HUDEP-2 (cell line): Measurements from ENCODE around the gene YDJC.
"Not testable (repeated sequence)": the region's sequence is repeated elsewhere in the genome, so short reads cannot be mapped to it uniquely, and the experiment has no call there.

Experiments used
- DNase-seq, 76 experiments: peaks; one replicate each; lab custom pipeline; 2025; ENCODE audit not compliant: unreplicated experiment in 76 of 76; lab: John Stamatoyannopoulos, UW

YDJC gene

DNA sequence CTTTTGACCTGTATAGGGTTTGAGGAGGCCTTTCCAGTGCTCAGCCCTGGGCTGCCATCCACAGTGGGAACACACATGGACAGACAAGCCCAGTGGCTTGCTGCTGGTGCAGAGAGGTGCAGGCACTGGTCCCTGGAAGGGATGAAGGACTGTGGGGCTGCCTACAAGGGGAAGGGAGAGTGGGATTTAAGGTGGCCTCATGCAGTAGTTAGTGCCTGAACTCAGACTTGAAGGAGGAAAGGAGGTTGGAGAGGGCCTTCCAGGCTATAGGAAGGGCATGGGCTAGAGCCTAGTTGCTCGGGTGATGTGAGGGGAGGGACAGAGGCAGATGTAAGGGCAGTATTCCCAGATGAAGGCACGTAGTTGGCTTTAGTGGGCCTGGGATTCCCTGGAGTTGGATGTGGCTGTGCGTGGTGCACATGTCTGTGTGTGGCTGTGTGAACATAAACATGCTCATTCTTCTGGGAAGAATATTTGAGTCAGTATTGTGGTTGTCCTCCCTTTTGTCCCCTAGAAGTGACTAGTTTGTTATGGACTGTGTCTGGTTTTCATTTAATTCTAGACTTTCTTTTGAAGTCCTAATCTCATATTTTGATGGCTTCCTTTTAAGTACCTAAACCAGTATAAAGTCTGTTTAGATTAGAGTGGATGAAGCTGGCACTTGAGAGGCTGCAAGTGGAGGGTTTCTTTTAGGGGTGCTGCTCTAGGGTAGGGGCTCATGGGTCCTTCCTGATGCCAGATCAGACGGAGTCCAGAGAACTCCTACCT is 18.4 kb downstream of the YDJC start:
- DNase-seq: no peak

DNA sequence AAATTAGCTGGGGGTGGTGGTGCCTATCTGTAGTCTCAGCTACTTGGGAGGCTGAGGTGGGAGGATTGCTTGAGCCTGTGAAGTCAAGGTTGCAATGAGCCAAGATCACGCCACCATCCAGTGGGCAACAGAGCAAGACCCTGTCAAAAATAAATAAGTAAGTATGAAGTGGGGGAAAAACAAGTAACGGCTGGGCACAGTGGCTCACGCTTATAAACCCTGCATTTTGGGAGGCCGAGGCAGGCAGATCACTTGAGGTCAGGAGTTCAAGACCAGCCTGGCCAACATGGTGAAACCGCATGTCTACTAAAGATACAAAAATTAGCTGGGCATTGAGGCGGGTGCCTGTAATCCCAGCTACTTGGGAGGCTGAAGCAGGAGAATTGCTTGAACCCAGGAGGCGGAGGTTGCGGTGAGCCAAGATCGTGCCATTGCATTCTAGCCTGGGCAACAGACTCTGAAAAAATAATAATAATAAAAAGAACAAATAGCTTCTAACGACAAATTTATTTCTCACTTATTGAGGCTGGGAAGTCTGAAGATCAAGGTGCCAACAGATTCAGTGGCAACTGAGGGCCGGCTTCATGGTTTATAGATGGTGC is 20.2 kb downstream of the YDJC start:
- DNase-seq: not testable (repeated sequence)

DNA sequence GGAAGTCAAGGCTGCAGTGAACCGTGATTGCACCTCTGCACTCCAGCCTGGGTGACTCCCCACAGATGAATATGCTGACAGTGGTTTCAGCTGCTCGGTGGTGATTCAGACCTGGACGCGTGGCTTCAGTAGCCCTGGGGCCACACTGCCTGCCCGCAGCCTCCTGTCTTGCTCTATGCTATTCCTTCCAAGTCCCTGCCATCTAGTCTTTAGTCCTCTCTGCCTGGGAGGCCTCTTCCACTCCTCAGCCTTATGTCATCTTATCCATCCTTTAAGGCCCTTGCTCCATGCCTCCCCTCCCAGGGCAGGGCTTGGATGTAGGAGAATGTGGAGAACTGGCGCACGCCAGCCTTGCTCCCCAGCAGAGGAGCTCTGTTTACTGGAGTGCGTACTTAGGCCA is 23.0 kb downstream of the YDJC start:
- no peak for DNase-seq

DNA sequence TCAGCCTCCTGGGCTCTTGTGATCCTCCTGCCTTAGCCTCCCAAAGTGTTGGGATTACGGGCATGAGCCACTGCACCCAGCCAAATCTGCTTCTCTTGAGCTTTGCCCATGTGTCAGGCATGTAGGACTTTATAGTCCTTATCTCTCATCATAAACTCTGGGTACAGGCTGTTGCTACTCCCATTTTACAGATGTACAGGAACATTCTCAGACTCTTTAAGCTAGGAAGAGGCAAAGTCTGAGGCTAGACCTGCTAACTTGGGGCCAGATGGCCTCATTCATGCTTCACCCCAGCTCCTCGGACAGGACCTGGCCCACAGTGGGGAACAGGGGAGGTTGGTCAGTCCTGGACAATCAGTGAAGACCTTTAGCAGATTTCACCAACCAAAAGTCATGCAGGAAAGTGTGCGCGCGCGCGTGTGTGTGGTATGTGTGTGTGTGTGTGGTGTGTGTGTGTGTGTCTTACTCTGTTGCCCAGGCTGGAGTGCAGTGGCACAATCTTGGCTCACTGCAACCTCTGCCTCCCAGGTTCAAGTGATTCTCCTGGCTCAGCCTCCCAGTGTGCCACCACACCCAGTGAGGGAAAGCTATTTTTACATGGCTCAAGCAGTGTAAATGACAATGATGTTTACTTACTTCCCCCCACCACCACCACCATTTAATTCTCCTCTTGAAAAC is 23.8 kb downstream of the YDJC start:
- no peak for DNase-seq

DNA sequence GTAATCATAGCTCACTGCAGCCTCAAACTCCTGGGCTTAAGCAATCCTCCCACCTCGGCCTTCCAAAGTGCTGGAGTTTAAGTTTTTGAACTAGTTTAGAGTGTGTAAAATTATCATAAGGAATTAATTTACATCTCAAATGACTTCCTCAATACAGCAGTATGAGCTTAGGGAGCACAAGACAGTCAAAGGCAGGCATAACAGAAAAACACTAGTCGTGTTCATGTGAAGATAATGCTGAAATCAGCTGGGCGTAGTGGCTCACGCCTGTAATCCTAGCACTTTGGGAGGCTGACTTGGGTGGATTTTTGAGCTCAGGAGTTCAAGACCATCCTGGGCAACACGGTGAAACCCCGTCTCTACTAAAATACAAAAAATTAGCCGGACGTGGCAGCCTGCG is 25.8 kb downstream of the YDJC start:
- no peak for DNase-seq

DNA sequence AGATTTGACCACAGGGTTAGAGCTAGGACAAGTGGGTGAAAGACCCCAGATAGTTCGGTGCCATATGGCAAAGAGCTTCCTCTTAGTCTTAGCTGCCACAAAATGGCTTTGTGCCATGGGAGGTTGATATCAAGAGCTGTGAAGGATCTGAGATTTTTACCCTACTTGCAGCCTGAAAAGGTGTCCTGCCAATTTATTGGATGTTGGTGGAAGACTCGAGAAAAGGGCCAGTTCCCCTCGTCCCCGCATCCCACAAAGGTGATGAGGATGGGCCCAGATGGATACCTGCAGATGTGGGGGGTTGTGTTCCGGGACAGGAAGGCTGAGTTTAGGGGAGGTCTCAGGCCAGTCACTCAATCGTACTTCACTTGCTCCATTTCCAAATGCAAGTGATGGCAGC is 27.2 kb downstream of the YDJC start:
- DNase-seq: no peak

DNA sequence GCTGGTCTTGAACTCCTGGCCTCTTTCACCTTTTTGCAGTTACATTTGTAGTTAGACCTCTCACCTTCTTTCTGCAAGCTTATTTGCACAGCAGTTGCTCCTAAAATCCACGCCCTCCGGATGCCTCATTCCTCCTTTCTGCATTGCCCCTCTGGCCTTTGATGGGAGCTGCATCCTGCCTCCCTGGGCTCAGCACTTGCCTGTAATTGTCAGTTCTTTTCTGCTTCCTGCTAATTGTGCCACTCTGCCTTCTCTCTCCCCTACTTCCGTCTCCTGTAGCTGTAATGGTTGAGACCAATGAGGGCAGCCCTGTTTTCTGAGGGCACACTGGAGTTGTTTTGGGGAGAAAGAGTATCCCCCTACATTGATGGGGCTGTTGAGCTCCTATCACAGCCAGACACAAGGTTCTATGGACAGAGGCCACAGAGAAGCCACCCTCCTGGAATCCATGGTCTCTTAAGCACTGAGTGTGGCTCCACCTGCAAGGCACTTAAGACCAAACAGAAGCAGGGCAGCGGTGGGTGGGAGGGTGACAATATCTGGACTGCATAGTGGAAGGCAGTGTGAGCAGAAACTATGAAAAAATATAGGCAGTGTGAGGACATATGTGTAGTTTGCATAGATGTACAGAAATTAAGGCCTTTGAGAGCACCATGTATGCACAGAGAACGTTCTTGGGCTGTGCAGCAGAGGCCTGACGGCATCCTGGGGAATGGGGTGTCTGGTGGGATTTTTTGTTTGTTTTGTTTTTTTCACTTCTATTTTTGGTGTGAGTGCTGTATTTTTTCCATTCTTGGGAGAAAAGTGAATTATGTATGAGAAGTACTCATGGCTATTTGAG is 30.5 kb downstream of the YDJC start:
- no peak for DNase-seq

GRCh38 chr22:21598302-21598701 is 31.5 kb downstream of the YDJC start:
- DNase-seq: no peak

DNA sequence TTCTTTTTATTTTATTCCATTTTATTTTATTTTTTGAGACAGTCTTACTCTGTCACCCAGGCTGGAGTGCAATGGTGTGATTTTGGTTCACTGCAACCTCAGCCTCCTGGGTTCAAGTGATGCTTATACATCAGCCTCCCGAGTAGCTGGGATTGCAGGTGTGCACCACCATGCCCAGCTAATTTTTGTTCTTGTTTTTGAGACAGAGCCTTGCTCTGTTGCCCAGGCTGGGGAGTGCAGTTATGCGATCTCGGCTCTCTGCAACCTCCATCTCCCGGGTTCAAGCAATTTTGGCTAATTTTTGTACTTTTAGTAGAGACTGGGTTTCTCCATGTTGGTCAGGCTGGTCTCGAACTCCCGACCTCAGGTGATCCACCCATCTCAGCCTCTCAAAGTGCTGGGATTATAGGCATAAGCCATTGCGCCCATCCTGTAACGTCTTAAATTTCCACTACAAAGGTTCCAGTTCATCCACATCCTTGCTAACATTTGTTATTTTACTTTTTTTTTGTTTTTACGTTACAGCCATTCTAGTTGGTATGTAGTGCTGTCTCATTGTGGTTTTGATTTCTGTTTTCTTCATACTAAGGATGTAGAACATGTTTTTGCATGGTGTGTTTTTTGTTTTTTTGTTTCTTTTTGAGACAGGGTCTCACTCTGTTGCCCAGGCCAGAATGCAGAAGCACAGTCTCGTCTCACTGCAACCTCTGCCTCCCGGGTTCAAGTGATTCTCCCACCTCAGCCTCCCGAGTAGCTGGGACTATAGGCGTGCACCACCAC is 33.3 kb downstream of the YDJC start:
- not testable (repeated sequence) for DNase-seq

DNA sequence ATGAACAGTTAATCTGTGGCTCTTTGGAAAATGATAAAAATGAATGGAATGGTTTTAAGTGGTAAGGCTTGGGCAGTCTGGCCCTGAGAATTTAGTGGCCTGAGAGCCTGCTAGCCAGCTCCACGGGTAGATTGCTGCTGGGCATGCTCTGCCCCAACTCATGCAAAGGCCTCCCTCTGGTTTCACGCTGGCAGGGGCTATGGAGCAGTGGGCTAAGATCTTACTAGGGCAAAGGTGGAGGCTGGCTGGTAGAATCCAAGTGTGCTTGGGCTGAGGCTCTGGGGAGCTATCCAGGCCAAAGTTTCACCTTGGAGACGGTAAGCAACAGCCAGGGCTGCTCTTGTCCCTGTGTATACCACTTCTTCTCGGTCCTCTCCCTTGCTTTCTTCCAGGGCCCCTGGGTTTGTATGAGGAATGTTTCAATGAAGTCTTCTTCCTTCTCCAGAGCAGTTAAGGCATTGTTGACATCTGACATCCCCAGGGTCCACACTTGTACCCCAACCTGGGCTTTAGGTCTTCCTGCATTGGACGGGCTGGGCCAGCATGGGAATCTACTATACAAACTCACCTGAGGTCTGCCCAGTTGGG is 34.9 kb downstream of the YDJC start:
- DNase-seq: no peak

DNA sequence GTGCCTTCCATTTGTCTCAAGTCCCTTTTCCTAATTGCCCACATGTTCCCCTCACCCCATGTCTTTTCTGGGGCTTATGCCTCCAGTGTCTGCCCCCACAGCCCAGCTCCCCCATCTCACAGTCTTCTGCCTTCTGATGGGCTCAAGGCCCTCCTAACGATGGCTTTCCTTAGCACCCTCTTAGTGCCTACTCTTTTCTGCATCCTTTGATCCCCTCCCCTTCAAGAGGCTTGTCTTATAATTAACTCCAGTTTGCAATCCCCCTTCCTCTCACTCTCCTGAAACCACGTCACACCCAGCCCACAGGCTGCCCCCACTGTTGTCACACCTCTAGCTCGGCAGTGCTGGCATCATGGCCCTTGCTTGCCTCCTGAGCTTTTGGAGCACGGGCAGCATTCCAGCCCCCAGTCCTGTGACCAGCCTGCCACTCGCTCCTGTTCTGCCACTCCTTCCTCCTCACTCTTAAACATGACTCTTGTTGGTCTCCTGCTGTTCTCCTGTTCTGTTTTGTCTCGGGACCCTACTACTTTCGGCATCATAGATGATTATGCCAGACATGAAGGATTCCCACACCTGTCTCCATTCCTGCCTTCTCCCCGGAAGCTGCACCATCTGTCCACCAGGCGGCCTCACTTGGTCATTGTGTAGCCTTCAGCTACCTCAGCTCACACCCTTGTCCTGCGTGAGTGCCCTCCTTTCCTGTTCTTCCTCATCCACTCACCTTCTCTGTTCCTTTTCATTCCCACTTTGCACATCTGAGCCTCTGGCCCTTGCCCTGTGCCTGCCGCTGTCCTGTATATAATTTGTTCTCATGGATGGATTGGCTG is 36.2 kb downstream of the YDJC start:
- no peak for DNase-seq

- DNase-seq: no peak
Measured at GRCh38 chr22:21592422-21592821, 37.4 kb downstream of the YDJC start.

DNA sequence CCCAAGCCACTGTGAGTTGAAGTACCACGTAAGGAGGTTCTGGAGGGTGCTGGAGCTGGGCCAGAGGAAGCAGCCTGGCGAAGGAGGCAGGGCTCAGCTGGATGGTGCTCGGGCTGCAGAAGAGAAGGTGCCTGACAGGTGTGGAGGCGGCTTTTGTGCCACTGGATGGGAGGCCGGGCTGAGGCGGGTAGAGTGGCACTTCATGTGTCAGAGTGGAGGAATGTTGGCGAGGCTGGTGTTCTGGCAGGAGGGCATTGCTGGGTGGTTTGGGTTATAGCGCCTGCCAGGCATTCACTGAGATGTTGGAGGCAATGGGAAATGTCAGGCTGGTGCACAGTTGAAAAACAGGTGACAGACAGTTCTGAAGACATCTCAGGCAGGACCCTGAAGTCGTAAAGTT is 38.1 kb downstream of the YDJC start:
- DNase-seq: no peak

- no peak for DNase-seq
Measured at GRCh38 chr22:21590809-21591641, 38.8 kb downstream of the YDJC start.

DNA sequence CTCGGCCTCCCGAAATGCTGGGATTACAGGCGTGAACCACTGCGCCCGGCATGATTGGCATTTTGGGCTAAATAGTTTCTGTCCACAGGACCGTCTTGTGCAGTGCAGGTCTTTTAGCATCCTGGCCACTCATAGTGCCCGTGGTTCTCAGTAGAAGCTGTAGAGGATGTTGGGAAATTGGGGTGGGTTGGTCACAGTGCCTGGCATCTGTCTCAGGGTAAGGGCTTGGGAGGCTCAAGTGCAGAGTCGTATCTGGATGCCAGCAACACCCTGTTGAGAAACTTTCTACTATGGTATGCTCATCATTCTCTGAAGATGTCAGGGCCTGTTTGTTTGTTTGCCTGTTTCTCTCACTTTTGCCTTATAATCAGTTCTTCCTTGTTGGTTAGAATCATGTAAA is 40.4 kb downstream of the YDJC start:
- no peak for DNase-seq

GRCh38 chr22:21587803-21588611 is 41.8 kb downstream of the YDJC start:
- DNase-seq: peak in 6 of 76 experiments; percentile 8 to 20 (median 12)

DNA sequence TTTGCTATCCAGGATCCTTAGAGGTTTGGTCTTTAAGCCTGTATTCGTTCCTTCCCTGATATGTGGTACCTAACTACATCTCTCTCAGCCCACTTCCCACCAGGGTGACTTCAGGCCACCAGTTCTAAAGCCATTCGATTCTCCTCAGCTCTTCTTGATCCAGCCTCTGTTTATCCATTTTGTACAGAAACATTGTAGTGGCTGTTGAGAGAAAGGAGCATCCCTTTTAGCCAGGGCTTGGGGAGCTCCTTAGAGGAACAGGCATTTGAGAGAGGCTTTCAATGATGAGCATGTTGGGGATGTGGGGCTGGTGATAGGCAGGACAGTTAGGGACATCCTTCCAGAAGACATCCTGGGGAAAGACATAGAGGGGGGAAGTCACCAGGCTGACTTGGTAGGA is 44.4 kb downstream of the YDJC start:
- DNase-seq: no peak
